Activated CD8-positive, alpha-beta T cell treated with anti-CD3 and anti-CD28 coated beads for 36 hours (primary cell): Measurements from ENCODE around the gene B3GNT3. TPM values are rescaled to one million over a fixed set of nuclear protein-coding genes. Genes with fewer than 3 reads are reported as not detected.
A peak's percentile ranks its signal among the peaks of the same experiment; 100 is the strongest.

Source experiments
- ATAC-seq: fragments of 200-7000 bp; cut with Tn5 transposase; one replicate; pipeline ENCODE4 v1.10.0; 2021; ENCODE audit warnings: mild to moderate bottlenecking, moderate library complexity
- CTCF ChIA-PET: fragments of 350-600 bp; sonication (Branson Sonifier 250); formaldehyde crosslinking; loops from one replicate; lab custom pipeline; 2021; ENCODE audit warnings: antibody characterized with exemption; lab: Charles Lee
- POLR2A ChIA-PET: fragments of 350-600 bp; sonication (Branson Sonifier 250); formaldehyde crosslinking; loops from one replicate; lab custom pipeline; 2021; ENCODE audit warnings: antibody characterized with exemption; lab: Charles Lee
- DNase-seq: peaks from one replicate; pipeline ENCODE4 v3.0.0-alpha.2; 2020
- H3K27ac Mint-ChIP-seq: one replicate; pipeline ENCODE4 v1.8.0; 2021; ENCODE audit warnings: mild to moderate bottlenecking, mixed read lengths
- H3K27me3 Mint-ChIP-seq: one replicate; pipeline ENCODE4 v1.8.0; 2021; ENCODE audit warnings: mixed read lengths
- H3K36me3 Mint-ChIP-seq: one replicate; pipeline ENCODE4 v1.8.0; 2021; ENCODE audit warnings: low read depth, mixed read lengths
- H3K4me1 Mint-ChIP-seq: one replicate; pipeline ENCODE4 v1.8.0; 2021; ENCODE audit warnings: low read depth, mixed read lengths
- H3K4me3 Mint-ChIP-seq: one replicate; pipeline ENCODE4 v1.8.0; 2021; ENCODE audit warnings: mild to moderate bottlenecking, moderate library complexity, mixed read lengths
- H3K9me3 Mint-ChIP-seq: one replicate; pipeline ENCODE4 v1.8.0; 2021; ENCODE audit warnings: mixed read lengths
- CTCF ChIP-seq: fragments of 200-600 bp; IDR thresholded peaks from one replicate; pipeline ENCODE4 v1.8.0; 2022; ENCODE audit warnings: antibody characterized with exemption, mild to moderate bottlenecking
- intact Hi-C: fragments of 100-400 bp; cut with micrococcal nuclease; formaldehyde crosslinking; loops from one replicate; pipeline ENCODE4 v1.10.0; 2022
- total RNA-seq, 2 experiments: library from RNA; stranded (reverse); gene quantifications; one replicate each; pipeline ENCODE4 v1.2.3, GENCODE V29; 2021

Gene B3GNT3
- under 1 TPM in 1 of 2 experiments, not detected in 1; 0.20 TPM for total RNA-seq

GRCh38 chr19:17794731-17795494 lies at the start of gene B3GNT3:
TSS of gene B3GNT3 (plus strand) at chr19:17795138. CDS start at chr19:17807808, 12,670 bp downstream.
- CTCF ChIA-PET, result interaction anchor here (0.8 to 2.2 kb wide), 4 partner anchors 57 to 138 kb away, joined by 3 to 16 read pairs (median 5); partner anchors contain the start of gene CCDC124
- Mint-ChIP-seq H3K36me3 (no peaks in the 10 kb centered on the region), H3K4me3 (peak within 1 kb of the TSS; percentile 41), H3K4me1 (peaks cover 46% of the 10 kb centered on the region), H3K9me3 (no peaks in the 10 kb centered on the region), H3K27ac (no peak within 1 kb of the TSS), H3K27me3 (peaks cover 4% of the 10 kb centered on the region)
- intact Hi-C loops, result loop anchor here (10.0 kb wide), 1 partner anchor 60 kb away; the partner anchor contains the start of gene RPL18A
- no peak for DNase-seq
- TF ChIP-seq CTCF, result no peak
- ATAC-seq, result no peak
- POLR2A ChIA-PET, result interaction anchor here (1.0 kb wide), 1 partner anchor 11 kb away, joined by 3 read pairs; no protein-coding TSS in a partner anchor

GRCh38 chr19:17747205-17748098 lies 47.5 kb upstream of the B3GNT3 start:
- intact Hi-C loops, result no loop called here
- peak; percentile 98 for DNase-seq
- ChIA-PET POLR2A (interaction anchor here (1.0 to 1.8 kb wide), 2 partner anchors 16 to 118 kb away, joined by 4 to 7 read pairs; no protein-coding TSS in a partner anchor), CTCF (interaction anchor here (1.2 kb wide), 1 partner anchor 19 kb away, joined by 3 read pairs; no protein-coding TSS in a partner anchor)
- Mint-ChIP-seq H3K27me3 (no peaks in the 10 kb centered on the region), H3K9me3 (no peaks in the 10 kb centered on the region), H3K4me1 (peaks cover 39% of the 10 kb centered on the region), H3K36me3 (peaks cover 7% of the 10 kb centered on the region), H3K27ac (peak overlapping the region; percentile 86), H3K4me3 (peak overlapping the region; percentile 80)
- no peak for TF ChIP-seq CTCF
- peak; percentile 90 for ATAC-seq

GRCh38 chr19:17748884-17749638 lies 45.9 kb upstream of the B3GNT3 start:
- CTCF ChIA-PET, result interaction anchor here (1.6 kb wide), 1 partner anchor 29 kb away, joined by 3 read pairs; the partner anchor contains the start of gene MAP1S
- POLR2A ChIA-PET, result interaction anchor here (0.9 to 6.0 kb wide), 5 partner anchors 11 to 116 kb away, joined by 3 to 32 read pairs (median 5); no protein-coding TSS in a partner anchor
- H3K27ac Mint-ChIP-seq, result peak overlapping the region; percentile 92

More at GRCh38 chr19:17748884-17749638, 45.9 kb upstream of the B3GNT3 start:
- no peak for ATAC-seq
- no peak for DNase-seq
- peaks cover 9% of the 10 kb centered on the region for H3K36me3 Mint-ChIP-seq
- intact Hi-C loops, result no loop called here
- peak overlapping the region; percentile 80 for H3K4me3 Mint-ChIP-seq
- H3K9me3 Mint-ChIP-seq, result no peaks in the 10 kb centered on the region
- no peaks in the 10 kb centered on the region for H3K27me3 Mint-ChIP-seq
- TF ChIP-seq CTCF, result no peak
- peaks cover 40% of the 10 kb centered on the region for H3K4me1 Mint-ChIP-seq
